ENCODE data around the gene PTPRT.

GRCh38 chr20:43188861-43189553 lies 699 bp downstream of the PTPRT start:
- TF ChIP-seq CTCF (IDR thresholded peaks at IDR 0.05) (no peak), POLR2A (IDR thresholded peaks at IDR 0.05) (no peak), POLR2AphosphoS5 (IDR thresholded peaks at IDR 0.05) (no peak)
